ENCODE results near the gene SMARCC2.
A peak's percentile ranks its signal among the peaks of the same experiment; 100 is the strongest.

The SMARCC2 gene

DNA sequence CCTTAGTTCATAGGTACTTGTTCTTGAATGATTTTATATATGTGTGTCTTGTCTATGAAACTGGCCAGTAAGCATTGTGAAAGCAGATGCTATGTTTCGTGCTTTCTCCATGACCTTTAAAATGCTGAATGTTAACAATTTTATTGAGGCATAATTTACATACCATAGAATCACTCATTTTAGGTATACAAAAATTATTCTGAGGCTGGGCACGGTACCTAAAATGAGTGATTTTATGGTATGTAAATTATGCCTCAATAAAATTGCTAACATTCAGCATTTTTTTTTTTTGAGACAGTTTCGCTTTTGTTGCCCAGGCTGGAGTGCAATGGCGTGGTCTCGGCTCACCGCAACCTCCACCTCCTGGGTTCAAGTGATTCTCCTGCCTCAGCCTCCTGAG, 54.4 kb downstream of the SMARCC2 start:
- ATAC-seq (no peak), DNase-seq (no peak)
- H3K36me3 Mint-ChIP-seq (ENCODE audit: low read depth), result peaks cover 85% of the 10 kb centered on the region
- H3K4me1 Mint-ChIP-seq, result peaks cover 65% of the 10 kb centered on the region
- H3K4me3 Mint-ChIP-seq, result no peak overlapping the region
- H3K9me3 Mint-ChIP-seq, result no peaks in the 10 kb centered on the region
- H3K27ac Mint-ChIP-seq, result no peak overlapping the region
- no peaks in the 10 kb centered on the region for H3K27me3 Mint-ChIP-seq

DNA sequence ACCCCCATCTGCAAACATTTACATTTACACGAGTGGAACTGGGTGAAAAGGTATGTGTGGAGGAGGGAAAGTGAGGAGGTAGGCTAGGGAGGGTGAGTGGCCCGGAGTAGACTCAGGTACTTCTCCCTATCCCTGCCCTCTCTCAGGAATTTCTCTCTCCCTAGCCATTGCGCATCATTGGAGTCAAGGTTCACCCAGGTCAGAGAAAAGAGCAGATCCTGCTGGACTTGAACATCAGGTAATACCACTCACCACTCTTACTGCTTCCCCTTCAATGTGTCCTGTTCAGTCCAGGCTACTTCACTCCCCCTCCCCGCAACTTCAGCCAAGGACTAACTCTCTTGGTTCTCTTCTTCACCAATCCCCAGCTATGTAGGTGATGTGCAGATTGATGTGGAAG, 58.4 kb downstream of the SMARCC2 start:
- ATAC-seq (no peak), DNase-seq (no peak)
- Mint-ChIP-seq H3K27ac (peak overlapping the region; percentile 90), H3K36me3 (ENCODE audit: low read depth) (peaks cover 55% of the 10 kb centered on the region), H3K4me3 (peak overlapping the region; percentile 93), H3K4me1 (peaks cover 65% of the 10 kb centered on the region), H3K9me3 (no peaks in the 10 kb centered on the region), H3K27me3 (no peaks in the 10 kb centered on the region)

GRCh38 chr12:56129942-56130495, 59.3 kb downstream of the SMARCC2 start:
- peak overlapping the region; percentile 90 for H3K27ac Mint-ChIP-seq
- peaks cover 52% of the 10 kb centered on the region for H3K36me3 Mint-ChIP-seq (ENCODE audit: low read depth)
- DNase-seq, result no peak
- peak overlapping the region; percentile 93 for H3K4me3 Mint-ChIP-seq
- ATAC-seq, result no peak
- H3K9me3 Mint-ChIP-seq, result no peaks in the 10 kb centered on the region
- peaks cover 65% of the 10 kb centered on the region for H3K4me1 Mint-ChIP-seq
- H3K27me3 Mint-ChIP-seq, result no peaks in the 10 kb centered on the region

DNA sequence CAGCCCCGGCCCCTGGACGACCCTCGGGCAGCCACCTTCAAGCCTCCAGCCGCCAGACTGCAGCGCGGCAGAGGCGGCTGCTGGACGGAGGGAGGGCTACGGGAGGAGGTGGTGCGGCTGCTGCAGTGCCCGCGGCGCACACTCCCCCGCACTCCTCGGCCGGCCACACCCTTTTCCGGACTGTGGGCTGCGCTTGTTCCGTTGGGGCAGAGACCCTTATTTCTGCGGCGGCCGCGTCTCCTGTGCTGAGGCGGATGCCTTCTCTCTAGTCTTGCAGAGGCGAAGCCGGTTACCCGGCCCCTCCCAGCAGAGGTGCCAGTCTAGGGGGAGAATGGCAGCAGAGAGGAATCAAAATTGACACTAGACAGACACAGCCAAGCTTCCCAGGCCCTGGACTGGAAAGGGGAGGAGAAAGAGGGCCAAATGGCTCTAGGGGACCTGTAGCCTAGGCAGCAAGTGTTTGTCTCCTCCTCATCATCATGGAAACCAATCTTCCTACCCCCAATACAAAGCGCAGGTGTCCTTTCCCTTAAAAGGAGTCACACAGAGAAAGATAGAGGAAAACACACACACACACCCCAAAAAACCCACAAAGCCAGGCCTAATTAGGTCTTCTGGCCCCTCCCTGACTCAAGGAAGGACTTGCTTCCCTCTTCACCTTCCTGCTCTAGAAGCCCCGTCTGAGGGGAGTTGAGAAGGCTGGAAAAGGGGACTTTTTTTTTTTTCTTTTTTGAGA, 59.9 kb downstream of the SMARCC2 start:
- H3K9me3 Mint-ChIP-seq, result no peaks in the 10 kb centered on the region
- H3K36me3 Mint-ChIP-seq (ENCODE audit: low read depth), result peaks cover 50% of the 10 kb centered on the region
- H3K27me3 Mint-ChIP-seq, result no peaks in the 10 kb centered on the region
- peak overlapping the region; percentile 90 for H3K27ac Mint-ChIP-seq
- H3K4me1 Mint-ChIP-seq, result peaks cover 66% of the 10 kb centered on the region
- ATAC-seq (peak; percentile 34), DNase-seq (peak; percentile 81)
- peak overlapping the region; percentile 93 for H3K4me3 Mint-ChIP-seq

DNA sequence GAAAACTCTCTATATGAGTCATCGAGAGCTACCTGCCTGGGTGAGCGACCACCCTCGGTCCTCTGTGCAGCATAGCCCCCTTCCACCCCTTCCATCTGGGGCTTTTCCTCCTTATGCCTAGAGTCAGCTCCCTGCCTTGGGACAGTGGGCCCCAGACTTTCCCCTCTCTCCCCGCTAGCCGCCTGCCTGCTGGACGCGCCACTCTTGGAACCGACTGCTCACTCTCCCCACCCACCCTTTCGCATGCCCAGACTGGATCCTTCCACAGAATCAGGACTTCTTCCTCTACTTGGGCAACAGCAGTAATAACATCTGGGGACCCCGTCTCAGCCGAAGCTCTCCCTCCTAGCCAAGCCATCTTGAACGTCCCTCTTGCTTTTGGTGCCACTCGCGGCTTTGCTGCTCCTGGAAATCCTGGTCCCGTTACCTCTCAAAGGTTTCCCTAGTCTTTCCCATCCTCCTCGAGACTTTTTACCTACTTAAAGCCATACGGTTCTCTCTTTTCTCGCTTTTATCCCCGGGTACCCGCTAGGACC, 60.5 kb downstream of the SMARCC2 start:
- peak overlapping the region; percentile 90 for H3K27ac Mint-ChIP-seq
- no peak for ATAC-seq
- H3K4me3 Mint-ChIP-seq, result peak overlapping the region; percentile 93
- peaks cover 44% of the 10 kb centered on the region for H3K36me3 Mint-ChIP-seq (ENCODE audit: low read depth)
- H3K4me1 Mint-ChIP-seq, result peaks cover 65% of the 10 kb centered on the region
- no peaks in the 10 kb centered on the region for H3K9me3 Mint-ChIP-seq
- no peaks in the 10 kb centered on the region for H3K27me3 Mint-ChIP-seq
- DNase-seq, result peak; percentile 53

DNA sequence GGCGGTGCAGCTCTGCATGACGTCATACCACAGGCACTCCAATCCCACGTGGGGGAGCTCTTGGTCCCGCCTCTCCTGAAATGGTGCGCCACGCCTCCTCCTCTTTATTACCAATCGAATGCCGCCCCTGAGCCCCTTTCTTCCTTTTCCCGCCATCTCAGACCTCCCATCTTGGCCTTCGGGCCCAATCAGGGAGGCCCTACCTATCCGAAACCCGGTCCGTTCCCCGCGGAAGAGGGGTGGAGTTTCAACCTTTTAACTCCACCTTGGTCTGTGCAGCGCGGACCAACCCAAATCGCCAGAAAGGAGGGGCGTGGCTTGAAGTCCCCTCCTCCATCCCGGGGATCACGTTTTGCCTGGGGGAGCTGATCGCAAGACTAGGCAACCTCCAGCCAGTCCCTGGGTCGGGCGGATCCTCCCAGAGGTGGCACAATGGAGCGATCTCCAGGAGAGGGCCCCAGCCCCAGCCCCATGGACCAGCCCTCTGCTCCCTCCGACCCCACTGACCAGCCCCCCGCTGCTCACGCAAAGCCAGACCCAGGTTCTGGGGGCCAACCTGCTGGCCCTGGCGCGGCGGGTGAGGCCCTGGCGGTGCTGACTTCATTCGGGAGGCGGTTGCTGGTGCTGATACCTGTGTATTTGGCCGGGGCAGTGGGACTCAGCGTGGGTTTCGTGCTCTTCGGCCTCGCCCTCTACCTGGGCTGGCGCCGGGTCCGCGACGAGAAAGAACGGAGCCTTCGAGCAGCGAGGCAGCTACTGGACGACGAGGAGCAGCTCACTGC, 61.2 kb downstream of the SMARCC2 start, which contains the start of gene ESYT1:
ESYT1 (plus strand) TSS at position 380 of the 782 bp plus-strand sequence; CDS start at position 433, 53 bp downstream.
- no peaks in the 10 kb centered on the region for H3K9me3 Mint-ChIP-seq
- peaks cover 38% of the 10 kb centered on the region for H3K36me3 Mint-ChIP-seq (ENCODE audit: low read depth)
- DNase-seq (peak; percentile 95), ATAC-seq (peak; percentile 94)
- H3K27me3 Mint-ChIP-seq, result no peaks in the 10 kb centered on the region
- H3K4me1 Mint-ChIP-seq, result peaks cover 62% of the 10 kb centered on the region
- H3K27ac Mint-ChIP-seq, result peak within 1 kb of the TSS; percentile 90
- peak within 1 kb of the TSS; percentile 93 for H3K4me3 Mint-ChIP-seq

- Mint-ChIP-seq H3K27me3 (no peaks in the 10 kb centered on the region), H3K4me1 (peaks cover 61% of the 10 kb centered on the region), H3K9me3 (no peaks in the 10 kb centered on the region), H3K36me3 (ENCODE audit: low read depth) (peaks cover 34% of the 10 kb centered on the region), H3K27ac (peak overlapping the region; percentile 90), H3K4me3 (peak overlapping the region; percentile 93)
- ATAC-seq (no peak), DNase-seq (no peak)
These were observed 61.8 kb downstream of the SMARCC2 start for GRCh38 chr12:56127485-56127887.

- DNase-seq (no peak), ATAC-seq (no peak)
- Mint-ChIP-seq H3K4me3 (peak overlapping the region; percentile 93), H3K27ac (peak overlapping the region; percentile 90), H3K27me3 (no peaks in the 10 kb centered on the region), H3K4me1 (peaks cover 54% of the 10 kb centered on the region), H3K9me3 (no peaks in the 10 kb centered on the region), H3K36me3 (ENCODE audit: low read depth) (peaks cover 27% of the 10 kb centered on the region)
These were observed 62.5 kb downstream of the SMARCC2 start for GRCh38 chr12:56126732-56127239.

DNA sequence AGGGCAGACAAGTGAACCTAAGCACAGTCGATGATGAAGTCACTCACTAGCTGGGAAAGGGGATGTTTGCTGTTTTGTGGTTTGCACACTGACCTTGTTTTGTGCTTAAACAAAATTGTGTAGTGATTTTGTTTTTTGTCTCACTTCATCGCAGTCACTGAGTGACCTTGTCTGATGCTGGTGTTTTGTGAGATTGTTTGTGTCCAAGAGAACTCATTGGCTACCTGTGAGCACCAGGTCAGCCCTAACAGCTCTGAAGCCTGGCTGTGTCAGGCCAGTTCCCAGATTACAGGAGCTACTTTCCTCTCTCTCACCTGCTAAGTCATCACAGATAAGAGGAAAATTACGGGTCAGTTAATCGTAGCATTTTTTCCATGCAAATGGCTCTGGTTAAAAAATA, 65.2 kb downstream of the SMARCC2 start:
- no peaks in the 10 kb centered on the region for H3K27me3 Mint-ChIP-seq
- H3K4me1 Mint-ChIP-seq, result peaks cover 45% of the 10 kb centered on the region

GRCh38 chr12:56122637-56123036, 66.6 kb downstream of the SMARCC2 start:
- Mint-ChIP-seq H3K36me3 (ENCODE audit: low read depth) (peaks cover 19% of the 10 kb centered on the region), H3K9me3 (no peaks in the 10 kb centered on the region)
- no peak for ATAC-seq

More for the DNA sequence above, 65.2 kb downstream of the SMARCC2 start:
- Mint-ChIP-seq H3K27ac (peak overlapping the region; percentile 57), H3K9me3 (no peaks in the 10 kb centered on the region), H3K36me3 (ENCODE audit: low read depth) (peaks cover 10% of the 10 kb centered on the region), H3K4me3 (no peak overlapping the region)
- DNase-seq (no peak), ATAC-seq (no peak)

DNA sequence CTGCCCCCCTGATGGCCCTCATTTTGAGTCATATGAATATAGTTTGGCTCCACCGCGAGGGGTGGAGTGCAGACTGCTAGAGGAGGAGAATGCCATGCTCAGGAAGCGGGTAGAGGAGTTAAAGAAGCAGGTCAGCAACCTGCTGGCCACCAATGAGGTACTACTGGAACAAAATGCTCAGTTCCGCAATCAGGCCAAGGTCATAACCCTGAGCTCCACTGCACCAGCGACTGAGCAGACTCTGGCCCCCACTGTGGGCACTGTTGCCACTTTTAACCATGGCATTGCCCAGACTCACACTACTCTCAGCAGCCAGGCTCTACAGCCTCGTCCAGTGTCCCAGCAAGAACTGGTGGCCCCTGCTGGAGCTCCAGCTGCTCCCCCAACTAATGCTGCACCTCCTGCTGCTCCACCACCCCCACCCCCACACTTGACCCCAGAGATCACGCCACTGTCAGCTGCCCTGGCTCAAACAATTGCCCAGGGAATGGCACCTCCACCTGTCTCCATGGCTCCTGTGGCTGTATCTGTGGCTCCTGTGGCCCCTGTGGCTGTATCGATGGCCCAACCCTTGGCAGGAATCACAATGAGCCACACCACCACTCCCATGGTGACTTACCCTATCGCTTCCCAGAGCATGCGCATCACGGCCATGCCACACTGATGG, 67.9 kb downstream of the SMARCC2 start:
- peaks cover 4% of the 10 kb centered on the region for H3K27me3 Mint-ChIP-seq
- no peak overlapping the region for H3K27ac Mint-ChIP-seq
- H3K9me3 Mint-ChIP-seq, result no peaks in the 10 kb centered on the region
- ATAC-seq (no peak), DNase-seq (no peak)
- H3K4me1 Mint-ChIP-seq, result peaks cover 45% of the 10 kb centered on the region
- peaks cover 32% of the 10 kb centered on the region for H3K36me3 Mint-ChIP-seq (ENCODE audit: low read depth)
- no peak overlapping the region for H3K4me3 Mint-ChIP-seq

More at GRCh38 chr12:56122637-56123036, 66.6 kb downstream of the SMARCC2 start:
- Mint-ChIP-seq H3K27me3 (peaks cover 4% of the 10 kb centered on the region), H3K4me3 (no peak overlapping the region), H3K27ac (no peak overlapping the region), H3K4me1 (peaks cover 53% of the 10 kb centered on the region)
- DNase-seq, result no peak

- H3K4me3 Mint-ChIP-seq, result peak overlapping the region; percentile 96
- peaks cover 4% of the 10 kb centered on the region for H3K27me3 Mint-ChIP-seq
- DNase-seq (no peak), ATAC-seq (no peak)
- no peaks in the 10 kb centered on the region for H3K9me3 Mint-ChIP-seq
- peak overlapping the region; percentile 99 for H3K27ac Mint-ChIP-seq
- peaks cover 31% of the 10 kb centered on the region for H3K36me3 Mint-ChIP-seq (ENCODE audit: low read depth)
- H3K4me1 Mint-ChIP-seq, result peaks cover 43% of the 10 kb centered on the region
These were observed 69.0 kb downstream of the SMARCC2 start for GRCh38 chr12:56120158-56120846.

DNA sequence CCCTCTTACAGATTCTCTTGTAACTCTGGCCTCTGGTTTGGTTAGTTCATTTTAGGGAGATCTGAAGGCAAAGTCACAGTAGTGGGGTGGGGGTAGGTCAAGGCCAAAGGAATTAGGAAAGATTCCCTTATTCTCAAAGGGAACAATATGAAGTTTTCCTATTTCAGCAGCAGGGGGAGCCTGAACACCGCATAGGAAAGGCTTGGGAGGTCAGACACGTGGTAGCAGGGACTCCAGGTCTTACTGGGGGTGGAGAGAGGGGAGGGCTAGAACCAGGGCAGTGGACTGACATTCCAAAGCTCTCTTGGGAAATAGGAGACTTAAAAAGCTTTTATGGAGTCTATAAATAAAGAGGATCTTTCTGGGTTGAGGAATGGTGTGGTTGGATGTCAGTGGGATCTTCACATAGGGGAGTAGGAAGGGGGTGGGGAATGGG, 69.9 kb downstream of the SMARCC2 start:
- Mint-ChIP-seq H3K4me1 (peaks cover 45% of the 10 kb centered on the region), H3K27ac (peak overlapping the region; percentile 99), H3K27me3 (peaks cover 4% of the 10 kb centered on the region), H3K36me3 (ENCODE audit: low read depth) (peaks cover 31% of the 10 kb centered on the region), H3K4me3 (peak overlapping the region; percentile 96), H3K9me3 (no peaks in the 10 kb centered on the region)
- DNase-seq (peak; percentile 62), ATAC-seq (no peak)
